Epidermal melanocyte (primary cell): ENCODE data around the gene CHD9.
"Not testable (repeated sequence)": the region's sequence is repeated elsewhere in the genome, so short reads cannot be mapped to it uniquely, and the experiment has no call there.

ENCODE experiments used
- DNase-seq: peaks from one replicate; pipeline ENCODE4 v3.0.0; 2011; ENCODE audit warnings: low spot score; ENCODE audit not compliant: insufficient read length

Gene CHD9, protein sequence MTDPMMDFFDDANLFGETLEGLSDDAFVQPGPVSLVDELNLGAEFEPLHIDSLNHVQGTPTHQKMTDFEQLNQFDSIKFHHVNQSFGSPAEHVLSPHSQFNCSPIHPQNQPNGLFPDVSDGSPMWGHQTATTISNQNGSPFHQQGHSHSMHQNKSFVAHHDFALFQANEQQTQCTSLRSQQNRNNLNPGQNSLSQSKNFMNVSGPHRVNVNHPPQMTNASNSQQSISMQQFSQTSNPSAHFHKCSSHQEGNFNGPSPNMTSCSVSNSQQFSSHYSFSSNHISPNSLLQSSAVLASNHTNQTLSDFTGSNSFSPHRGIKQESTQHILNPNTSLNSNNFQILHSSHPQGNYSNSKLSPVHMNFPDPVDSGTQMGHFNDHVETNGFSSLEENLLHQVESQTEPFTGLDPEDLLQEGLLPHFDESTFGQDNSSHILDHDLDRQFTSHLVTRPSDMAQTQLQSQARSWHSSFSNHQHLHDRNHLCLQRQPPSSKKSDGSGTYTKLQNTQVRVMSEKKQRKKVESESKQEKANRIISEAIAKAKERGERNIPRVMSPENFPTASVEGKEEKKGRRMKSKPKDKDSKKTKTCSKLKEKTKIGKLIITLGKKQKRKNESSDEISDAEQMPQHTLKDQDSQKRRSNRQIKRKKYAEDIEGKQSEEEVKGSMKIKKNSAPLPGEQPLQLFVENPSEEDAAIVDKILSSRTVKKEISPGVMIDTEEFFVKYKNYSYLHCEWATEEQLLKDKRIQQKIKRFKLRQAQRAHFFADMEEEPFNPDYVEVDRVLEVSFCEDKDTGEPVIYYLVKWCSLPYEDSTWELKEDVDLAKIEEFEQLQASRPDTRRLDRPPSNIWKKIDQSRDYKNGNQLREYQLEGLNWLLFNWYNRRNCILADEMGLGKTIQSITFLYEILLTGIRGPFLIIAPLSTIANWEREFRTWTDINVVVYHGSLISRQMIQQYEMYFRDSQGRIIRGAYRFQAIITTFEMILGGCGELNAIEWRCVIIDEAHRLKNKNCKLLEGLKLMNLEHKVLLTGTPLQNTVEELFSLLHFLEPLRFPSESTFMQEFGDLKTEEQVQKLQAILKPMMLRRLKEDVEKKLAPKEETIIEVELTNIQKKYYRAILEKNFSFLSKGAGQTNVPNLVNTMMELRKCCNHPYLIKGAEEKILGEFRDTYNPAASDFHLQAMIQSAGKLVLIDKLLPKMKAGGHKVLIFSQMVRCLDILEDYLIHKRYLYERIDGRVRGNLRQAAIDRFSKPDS (N-terminal part only)

DNA sequence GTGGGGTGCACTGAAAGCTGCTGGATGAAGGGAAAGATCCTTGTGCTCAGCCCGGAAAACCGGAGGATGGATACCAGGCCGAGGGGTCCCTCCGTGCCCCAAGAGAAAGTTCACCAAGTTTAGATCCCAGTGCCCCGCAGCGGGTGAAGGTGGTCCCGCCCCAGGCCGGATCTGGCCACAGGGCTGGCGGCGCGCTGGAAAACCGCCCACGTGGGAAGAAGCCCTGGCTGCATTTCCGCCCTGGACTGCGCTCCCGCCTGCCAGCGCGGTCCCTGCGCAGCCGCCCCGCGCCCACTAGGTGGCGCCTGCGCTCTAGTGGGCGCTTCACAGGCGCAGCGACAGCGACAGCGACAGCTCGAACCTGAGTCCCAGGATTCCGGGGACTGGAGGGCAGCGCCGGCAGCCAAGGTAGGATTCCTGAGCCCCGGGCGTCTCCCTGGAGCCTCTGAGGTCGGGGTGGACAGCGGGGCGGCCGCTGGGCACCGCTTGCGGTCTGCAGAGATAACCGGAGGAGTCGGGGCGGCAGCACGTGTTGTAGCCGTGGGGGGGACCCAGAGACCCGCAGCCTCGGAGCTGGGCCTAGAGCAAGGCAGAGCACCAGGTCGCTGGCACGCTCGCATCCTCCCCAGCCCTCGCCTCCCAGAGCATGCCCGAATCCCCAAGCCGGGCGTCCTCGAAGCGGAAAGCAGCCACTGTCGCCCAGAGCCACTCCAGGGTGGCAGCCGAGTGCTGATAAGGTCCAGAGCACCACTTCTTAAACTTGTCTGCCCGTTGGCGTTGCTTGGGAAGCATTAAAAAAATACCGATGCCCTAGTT, at the start of gene CHD9:
TSS of gene CHD9 (plus strand) at position 322 of the 816 bp plus-strand sequence. CDS start 101,099 bp downstream, outside the sequence.
- DNase-seq: peak; percentile 80

- DNase-seq: no peak
Measured at GRCh38 chr16:53007095-53007494, 47.7 kb upstream of the CHD9 start.

DNA sequence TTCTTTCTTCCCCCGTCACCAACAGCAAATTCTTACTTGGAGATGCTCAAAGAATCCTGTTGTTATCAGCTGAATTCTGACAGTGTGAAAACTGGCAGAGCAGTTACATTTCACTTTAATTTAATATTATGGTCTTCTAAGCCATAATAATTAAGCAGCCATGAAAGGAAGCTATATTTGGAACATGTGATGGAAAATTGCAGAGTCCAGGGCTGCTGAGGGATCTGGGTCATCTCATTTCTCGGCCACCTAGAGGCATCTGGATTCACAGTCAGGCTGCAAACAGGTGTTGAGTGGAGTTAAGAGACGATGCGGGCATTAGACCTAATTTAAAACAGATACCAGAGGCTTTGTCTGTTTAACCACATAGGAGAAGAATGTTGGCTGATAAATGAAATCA, 40.5 kb upstream of the CHD9 start:
- no peak for DNase-seq

DNA sequence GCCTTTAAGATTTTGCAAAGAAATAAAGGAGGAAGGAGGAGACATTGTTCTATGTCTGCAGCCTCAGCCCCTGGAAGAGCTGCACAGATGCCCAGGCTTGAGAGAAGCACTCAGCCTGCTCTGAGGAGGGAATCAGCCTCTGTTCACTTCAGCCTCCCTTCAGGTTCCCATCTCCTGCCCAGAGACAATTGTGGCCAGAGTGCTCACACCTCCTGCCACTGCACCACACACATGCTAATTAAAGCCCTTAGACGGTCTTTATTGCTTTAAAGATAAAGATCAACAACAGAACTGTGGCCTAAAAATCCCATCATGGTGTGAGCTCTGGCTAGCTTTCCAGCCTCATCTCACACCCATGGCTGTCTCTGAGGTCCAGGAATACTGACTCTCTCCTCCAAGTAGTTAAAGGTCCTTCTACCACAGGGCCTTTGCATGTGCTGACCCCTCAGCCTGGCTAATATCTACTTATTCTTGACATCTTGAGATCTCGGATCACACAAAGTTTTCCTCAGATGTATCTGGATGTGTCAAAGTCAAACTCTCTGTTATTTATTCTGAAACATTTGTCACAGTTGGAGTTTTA, 35.9 kb upstream of the CHD9 start:
- DNase-seq: no peak

- DNase-seq: peak; percentile 73
Measured at GRCh38 chr16:53022374-53022773, 32.4 kb upstream of the CHD9 start.

- DNase-seq: no peak
Measured at GRCh38 chr16:53024045-53024444, 30.7 kb upstream of the CHD9 start.

GRCh38 chr16:53029971-53030370, 24.8 kb upstream of the CHD9 start:
- no peak for DNase-seq

DNA sequence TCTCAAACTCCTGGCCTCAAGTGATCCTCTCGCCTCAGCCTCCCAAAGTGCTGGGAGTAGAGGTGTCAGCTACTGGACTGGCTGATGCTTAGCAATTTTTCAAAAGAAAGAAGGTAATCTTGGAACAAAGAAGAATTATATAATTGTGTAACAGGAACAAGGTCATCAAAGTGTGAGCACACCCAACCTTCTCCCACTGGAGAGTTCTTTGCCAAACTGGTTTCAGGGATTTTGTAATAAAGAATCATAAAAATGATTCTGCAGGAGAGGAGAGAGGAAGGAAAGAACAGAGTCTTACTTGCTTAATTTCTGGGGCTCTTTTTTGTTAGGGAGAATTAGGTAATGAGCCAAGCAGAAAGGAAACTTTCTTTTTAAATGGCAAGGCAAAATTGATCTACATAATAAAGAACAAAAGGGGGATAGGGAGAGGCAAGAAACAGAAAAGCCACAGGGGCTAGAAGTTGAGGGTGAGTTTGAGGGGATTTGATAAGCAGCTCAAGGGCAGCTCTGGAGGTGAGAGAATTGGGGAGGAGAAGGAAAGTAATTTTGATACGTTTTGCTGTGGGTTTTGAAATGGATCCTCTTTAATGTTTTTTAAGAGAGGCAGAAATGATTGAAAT, 23.4 kb upstream of the CHD9 start:
- no peak for DNase-seq

- DNase-seq: no peak
Measured at GRCh38 chr16:53034306-53034705, 20.5 kb upstream of the CHD9 start.

DNA sequence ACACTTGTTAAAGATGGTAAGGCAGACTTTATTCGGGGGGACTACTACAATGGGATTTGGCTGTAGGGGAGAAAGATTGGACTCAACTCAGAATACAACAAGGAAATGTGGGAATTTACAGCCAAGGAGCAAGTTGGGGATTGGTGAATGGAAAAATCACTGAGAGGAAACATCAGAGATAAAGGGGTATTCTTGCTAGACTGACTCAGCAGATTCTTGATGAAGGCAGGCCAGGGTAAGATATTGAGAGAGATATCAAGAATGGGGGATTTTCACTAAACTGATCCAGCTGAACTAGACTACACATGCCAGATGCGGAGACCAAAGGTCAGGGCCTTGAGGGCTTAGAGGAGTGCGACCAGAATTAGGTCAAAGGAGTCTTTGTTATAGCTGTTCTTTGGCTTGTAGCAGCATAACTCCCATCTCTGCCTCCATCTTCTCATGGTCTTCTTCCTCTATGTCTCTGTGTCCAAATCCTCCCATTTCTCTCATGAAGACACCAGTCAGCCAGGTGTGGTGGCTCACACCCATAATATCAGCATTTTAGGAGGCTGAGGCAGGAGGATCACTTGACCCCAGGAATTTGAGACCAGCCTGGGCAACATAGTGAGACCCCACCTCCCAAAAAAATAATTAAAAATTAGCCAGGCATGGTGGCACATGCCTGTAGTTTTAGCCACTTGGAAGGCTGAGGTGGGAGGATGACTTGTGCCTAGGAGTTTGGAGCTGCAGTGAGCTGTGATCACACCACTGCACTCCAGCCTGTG, 19.4 kb upstream of the CHD9 start:
- no peak for DNase-seq

DNA sequence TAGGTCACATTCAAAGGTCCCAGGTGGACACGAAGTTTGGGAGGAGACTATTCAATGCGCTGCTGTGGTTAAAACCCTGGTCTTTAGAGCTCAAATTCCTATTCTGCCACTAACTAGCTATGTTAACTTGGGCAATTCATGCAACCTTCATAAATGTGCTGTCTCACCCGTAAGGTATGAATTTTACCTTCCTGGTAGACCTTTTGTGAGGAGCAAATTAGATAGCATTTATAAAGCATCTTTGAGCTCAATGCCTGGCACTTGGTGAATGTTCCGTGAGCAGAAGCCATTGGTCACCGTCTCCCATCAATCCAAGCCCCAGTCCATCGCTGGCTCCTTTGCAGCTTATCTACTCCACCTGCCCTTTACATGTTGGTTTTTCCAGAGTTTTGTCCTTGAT, 18.7 kb upstream of the CHD9 start:
- DNase-seq: no peak

GRCh38 chr16:53036711-53037110, 18.1 kb upstream of the CHD9 start:
- not testable (repeated sequence) for DNase-seq

GRCh38 chr16:53040788-53041187, 14.0 kb upstream of the CHD9 start:
- no peak for DNase-seq

- DNase-seq: no peak
Measured at GRCh38 chr16:53041320-53042051, 13.3 kb upstream of the CHD9 start.

GRCh38 chr16:53042235-53042701, 12.5 kb upstream of the CHD9 start:
- no peak for DNase-seq

GRCh38 chr16:53043428-53043831, 11.4 kb upstream of the CHD9 start:
- no peak for DNase-seq

DNA sequence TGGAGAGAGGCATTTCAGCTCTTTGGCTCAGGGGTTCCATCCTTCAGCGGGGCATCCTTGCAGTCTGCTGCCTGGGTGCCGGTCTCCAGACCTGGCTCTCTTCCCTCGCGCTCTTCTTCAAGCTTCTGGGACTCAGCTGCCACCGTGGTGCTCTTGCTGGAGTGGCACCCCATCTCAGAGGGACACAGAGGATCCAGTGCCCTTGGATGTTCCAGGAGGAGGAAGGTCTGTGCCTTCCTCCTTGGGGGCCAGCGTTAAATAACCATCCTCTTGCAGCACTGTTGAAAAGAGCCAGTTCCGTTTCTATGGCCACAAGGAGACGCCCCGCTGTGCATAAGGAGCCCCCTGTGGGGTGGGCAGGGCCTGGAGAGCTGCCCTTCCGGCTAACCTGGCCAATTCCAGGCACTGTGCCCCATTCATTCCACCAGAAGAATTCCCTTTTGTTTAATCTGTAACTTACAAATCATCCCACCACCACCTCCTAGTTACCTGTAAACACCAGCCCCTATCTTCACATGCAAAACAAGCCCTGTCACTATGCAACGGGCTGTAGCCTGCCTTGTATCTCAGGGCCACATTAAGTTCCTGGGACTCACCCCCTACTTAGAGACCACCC, 10.7 kb upstream of the CHD9 start:
- no peak for DNase-seq
